Neural cell (in vitro differentiated cells): ENCODE measurements around the gene LGALS3BP.

ENCODE experiments used
- EP300 ChIP-seq: fragments of 450-650 bp; conservative IDR thresholded peaks from 2 replicates; pipeline ENCODE4 v1.6.1; 2014; ENCODE audit warnings: antibody characterized with exemption, mild to moderate bottlenecking, moderate library complexity; ENCODE audit not compliant: poor library complexity, severe bottlenecking
- EZH2 ChIP-seq: fragments of 200-600, 300-800 bp; shearing (Covaris generic), sonication (generic); IDR thresholded peaks from 2 replicates; pipeline ENCODE4 v1.6.1; 2014; ENCODE audit warnings: antibody characterized with exemption, low read length, borderline replicate concordance, mild to moderate bottlenecking; ENCODE audit not compliant: insufficient read depth, poor library complexity, severe bottlenecking
- MXI1 ChIP-seq: fragments of 450-650 bp; conservative IDR thresholded peaks from 2 replicates; pipeline ENCODE4 v1.6.1; 2014; ENCODE audit warnings: antibody characterized with exemption, mild to moderate bottlenecking; ENCODE audit not compliant: poor library complexity, severe bottlenecking
- POLR2AphosphoS5 ChIP-seq: IDR thresholded peaks from 2 replicates; pipeline ENCODE4 v1.6.1; 2012
- RAD21 ChIP-seq: fragments of 450-650 bp; conservative IDR thresholded peaks from 2 replicates; pipeline ENCODE4 v1.6.1; 2014; ENCODE audit warnings: antibody characterized with exemption, mild to moderate bottlenecking, moderate library complexity
- SMC3 ChIP-seq: fragments of 450-650 bp; conservative IDR thresholded peaks from 2 replicates; pipeline ENCODE4 v1.6.1; 2014; ENCODE audit warnings: antibody characterized with exemption, mild to moderate bottlenecking, moderate library complexity; ENCODE audit not compliant: poor library complexity
- TAF1 ChIP-seq: IDR thresholded peaks from 2 replicates; pipeline ENCODE4 v1.6.1; 2012; ENCODE audit warnings: low read depth
- TF ChIP-seq, protein P1 (sequence below): fragments of 450-650 bp; IDR thresholded peaks from 2 replicates; pipeline ENCODE4 v1.5.1; 2014; ENCODE audit warnings: antibody characterized with exemption, mild to moderate bottlenecking, moderate library complexity; ENCODE audit not compliant: poor library complexity, severe bottlenecking
- TF ChIP-seq, protein P2 (sequence below): IDR thresholded peaks from 2 replicates; pipeline ENCODE4 v1.6.1; 2012; ENCODE audit warnings: borderline replicate concordance

DNA sequence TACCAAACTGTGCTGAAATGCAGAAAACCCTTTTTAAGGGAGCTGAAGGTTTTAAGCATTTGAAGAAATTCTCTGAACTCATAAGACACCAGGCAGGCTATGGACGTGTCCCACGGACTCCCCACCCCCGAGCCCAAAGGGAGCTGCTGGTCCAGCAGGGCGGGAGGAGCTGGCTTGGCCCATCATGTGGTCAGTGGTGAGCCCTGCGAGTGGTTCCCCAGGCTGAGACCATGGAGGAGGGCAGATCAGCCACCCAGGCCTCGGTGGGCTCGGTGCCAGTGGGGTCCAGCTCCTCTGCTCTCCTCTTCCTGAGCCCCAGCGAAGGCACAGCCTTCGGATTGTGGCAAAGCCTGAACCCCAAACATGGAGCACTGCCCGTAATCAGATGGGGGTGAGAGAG lies 27.0 kb downstream of the LGALS3BP start:
- TF ChIP-seq, protein P1, sequence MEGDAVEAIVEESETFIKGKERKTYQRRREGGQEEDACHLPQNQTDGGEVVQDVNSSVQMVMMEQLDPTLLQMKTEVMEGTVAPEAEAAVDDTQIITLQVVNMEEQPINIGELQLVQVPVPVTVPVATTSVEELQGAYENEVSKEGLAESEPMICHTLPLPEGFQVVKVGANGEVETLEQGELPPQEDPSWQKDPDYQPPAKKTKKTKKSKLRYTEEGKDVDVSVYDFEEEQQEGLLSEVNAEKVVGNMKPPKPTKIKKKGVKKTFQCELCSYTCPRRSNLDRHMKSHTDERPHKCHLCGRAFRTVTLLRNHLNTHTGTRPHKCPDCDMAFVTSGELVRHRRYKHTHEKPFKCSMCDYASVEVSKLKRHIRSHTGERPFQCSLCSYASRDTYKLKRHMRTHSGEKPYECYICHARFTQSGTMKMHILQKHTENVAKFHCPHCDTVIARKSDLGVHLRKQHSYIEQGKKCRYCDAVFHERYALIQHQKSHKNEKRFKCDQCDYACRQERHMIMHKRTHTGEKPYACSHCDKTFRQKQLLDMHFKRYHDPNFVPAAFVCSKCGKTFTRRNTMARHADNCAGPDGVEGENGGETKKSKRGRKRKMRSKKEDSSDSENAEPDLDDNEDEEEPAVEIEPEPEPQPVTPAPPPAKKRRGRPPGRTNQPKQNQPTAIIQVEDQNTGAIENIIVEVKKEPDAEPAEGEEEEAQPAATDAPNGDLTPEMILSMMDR, result no peak
- no peak for TF ChIP-seq EP300
- TF ChIP-seq POLR2AphosphoS5, result no peak
- TF ChIP-seq EZH2, result no peak
- TF ChIP-seq, protein P2, sequence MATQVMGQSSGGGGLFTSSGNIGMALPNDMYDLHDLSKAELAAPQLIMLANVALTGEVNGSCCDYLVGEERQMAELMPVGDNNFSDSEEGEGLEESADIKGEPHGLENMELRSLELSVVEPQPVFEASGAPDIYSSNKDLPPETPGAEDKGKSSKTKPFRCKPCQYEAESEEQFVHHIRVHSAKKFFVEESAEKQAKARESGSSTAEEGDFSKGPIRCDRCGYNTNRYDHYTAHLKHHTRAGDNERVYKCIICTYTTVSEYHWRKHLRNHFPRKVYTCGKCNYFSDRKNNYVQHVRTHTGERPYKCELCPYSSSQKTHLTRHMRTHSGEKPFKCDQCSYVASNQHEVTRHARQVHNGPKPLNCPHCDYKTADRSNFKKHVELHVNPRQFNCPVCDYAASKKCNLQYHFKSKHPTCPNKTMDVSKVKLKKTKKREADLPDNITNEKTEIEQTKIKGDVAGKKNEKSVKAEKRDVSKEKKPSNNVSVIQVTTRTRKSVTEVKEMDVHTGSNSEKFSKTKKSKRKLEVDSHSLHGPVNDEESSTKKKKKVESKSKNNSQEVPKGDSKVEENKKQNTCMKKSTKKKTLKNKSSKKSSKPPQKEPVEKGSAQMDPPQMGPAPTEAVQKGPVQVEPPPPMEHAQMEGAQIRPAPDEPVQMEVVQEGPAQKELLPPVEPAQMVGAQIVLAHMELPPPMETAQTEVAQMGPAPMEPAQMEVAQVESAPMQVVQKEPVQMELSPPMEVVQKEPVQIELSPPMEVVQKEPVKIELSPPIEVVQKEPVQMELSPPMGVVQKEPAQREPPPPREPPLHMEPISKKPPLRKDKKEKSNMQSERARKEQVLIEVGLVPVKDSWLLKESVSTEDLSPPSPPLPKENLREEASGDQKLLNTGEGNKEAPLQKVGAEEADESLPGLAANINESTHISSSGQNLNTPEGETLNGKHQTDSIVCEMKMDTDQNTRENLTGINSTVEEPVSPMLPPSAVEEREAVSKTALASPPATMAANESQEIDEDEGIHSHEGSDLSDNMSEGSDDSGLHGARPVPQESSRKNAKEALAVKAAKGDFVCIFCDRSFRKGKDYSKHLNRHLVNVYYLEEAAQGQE, result no peak
- TF ChIP-seq MXI1, result no peak
- no peak for TF ChIP-seq TAF1
- TF ChIP-seq SMC3, result no peak
- TF ChIP-seq RAD21, result no peak
